HEK293 (cell line): ENCODE measurements around the gene OAF.
"Not testable (repeated sequence)": the region's sequence is repeated elsewhere in the genome, so short reads cannot be mapped to it uniquely, and the experiment has no call there.

Source experiments
- CTCF ChIA-PET: fragments of 350-600 bp; formaldehyde crosslinking; extraction: SDS; loops from one replicate; lab custom pipeline; 2021; ENCODE audit warnings: antibody characterized with exemption; lab: Yijun Ruan, JAX
- POLR2A ChIA-PET: fragments of 300-600 bp; formaldehyde crosslinking; extraction: SDS; loops from one replicate; lab custom pipeline; 2020; ENCODE audit warnings: antibody characterized with exemption, inconsistent platforms; lab: Yijun Ruan, JAX
- H3K27ac ChIP-seq: fragments of 200-500 bp; sonication (Bioruptor generic); 2 replicates; pipeline ENCODE4 v1.5.1; 2014; ENCODE audit warnings: low read depth, low read length, control low read depth, inconsistent platforms; ENCODE audit errors: extremely low read depth
- H3K36me3 ChIP-seq, 2 experiments: fragments of 200-500 bp in 1 of 2; sonication (Bioruptor generic) in 1 of 2; 1 replicate in 1 of 2; 2 replicates in 1 of 2; pipeline ENCODE4 v1.5.1; 2014 to 2017; ENCODE audit warnings: inconsistent platforms in 2 of 2, low read length in 2 of 2; ENCODE audit not compliant: control insufficient read depth in 2 of 2, insufficient read depth in 1 of 2
- H3K4me1 ChIP-seq: fragments of 200-500 bp; sonication (Bioruptor generic); 2 replicates; pipeline ENCODE4 v1.5.1; 2014; ENCODE audit warnings: mild to moderate bottlenecking, low read length, inconsistent platforms; ENCODE audit not compliant: control insufficient read depth, insufficient read depth
- H3K4me3 ChIP-seq: 2 replicates; pipeline ENCODE4 v1.5.1; 2011; ENCODE audit warnings: low read depth, mild to moderate bottlenecking, control low read depth, low read length, moderate library complexity
- H3K9me3 ChIP-seq: fragments of 200-500 bp; sonication (Bioruptor generic); 2 replicates; pipeline ENCODE4 v1.5.1; 2014; ENCODE audit warnings: low read depth, low read length, inconsistent platforms; ENCODE audit not compliant: control insufficient read depth, insufficient read depth
- GFI1B ChIP-seq: fragments of 450-650 bp; formaldehyde crosslinking; IDR thresholded peaks from 2 replicates; pipeline ENCODE4 v1.5.1; 2016; ENCODE audit warnings: missing biosample characterization, missing genetic modification characterization
- GLIS1 ChIP-seq: fragments of 450-650 bp; formaldehyde crosslinking; IDR thresholded peaks from 2 replicates; pipeline ENCODE4 v1.5.1; 2016; ENCODE audit warnings: missing biosample characterization, missing genetic modification characterization
- HOXA7 ChIP-seq: sonication (generic); formaldehyde crosslinking; IDR thresholded peaks from 2 replicates; pipeline ENCODE4 v1.8.1; 2022; ENCODE audit warnings: missing genetic modification reagents, borderline replicate concordance
- HOXC10 ChIP-seq: sonication (generic); formaldehyde crosslinking; IDR thresholded peaks from 2 replicates; pipeline ENCODE4 v1.8.1; 2023; ENCODE audit warnings: mild to moderate bottlenecking, missing genetic modification reagents
- KLF10 ChIP-seq: fragments of 450-650 bp; IDR thresholded peaks from 2 replicates; pipeline ENCODE4 v1.5.1; 2018; ENCODE audit warnings: missing biosample characterization, mild to moderate bottlenecking, missing genetic modification characterization
- KLF16 ChIP-seq: fragments of 450-650 bp; formaldehyde crosslinking; IDR thresholded peaks from 2 replicates; pipeline ENCODE4 v1.5.1; 2017; ENCODE audit warnings: missing biosample characterization, missing genetic modification characterization
- PRDM1 ChIP-seq: fragments of 450-650 bp; formaldehyde crosslinking; IDR thresholded peaks from 2 replicates; pipeline ENCODE4; 2016; ENCODE audit warnings: missing biosample characterization, missing genetic modification characterization
- YY2 ChIP-seq: fragments of 450-650 bp; formaldehyde crosslinking; IDR thresholded peaks from 2 replicates; pipeline ENCODE4 v1.5.1; 2016; ENCODE audit warnings: missing biosample characterization, missing genetic modification characterization
- ZNF121 ChIP-seq: fragments of 450-650 bp; formaldehyde crosslinking; IDR thresholded peaks from 2 replicates; pipeline ENCODE4 v1.5.1; 2016; ENCODE audit warnings: missing biosample characterization, missing genetic modification characterization
- ZNF140 ChIP-seq: fragments of 450-650 bp; formaldehyde crosslinking; IDR thresholded peaks from 2 replicates; pipeline ENCODE4 v1.5.1; 2016; ENCODE audit warnings: missing biosample characterization, missing genetic modification characterization
- ZNF184 ChIP-seq: fragments of 450-650 bp; IDR thresholded peaks from 2 replicates; pipeline ENCODE4 v1.5.1; 2018; ENCODE audit warnings: missing biosample characterization, mild to moderate bottlenecking, missing genetic modification characterization
- ZNF266 ChIP-seq: fragments of 450-650 bp; formaldehyde crosslinking; IDR thresholded peaks from 2 replicates; pipeline ENCODE4 v1.5.1; 2016; ENCODE audit warnings: missing biosample characterization, missing genetic modification characterization, low read depth
- ZNF423 ChIP-seq: fragments of 450-650 bp; formaldehyde crosslinking; IDR thresholded peaks from 2 replicates; pipeline ENCODE4 v1.5.1; 2016; ENCODE audit warnings: missing biosample characterization, missing genetic modification characterization
- ZNF426 ChIP-seq: fragments of 450-650 bp; formaldehyde crosslinking; IDR thresholded peaks from 2 replicates; pipeline ENCODE4 v1.5.1; 2017; ENCODE audit warnings: missing biosample characterization, missing genetic modification characterization, mild to moderate bottlenecking, inconsistent platforms, moderate library complexity
- ZNF433 ChIP-seq: fragments of 450-650 bp; formaldehyde crosslinking; IDR thresholded peaks from 2 replicates; pipeline ENCODE4 v1.5.1; 2016; ENCODE audit warnings: missing biosample characterization, missing genetic modification characterization, low read depth
- ZNF544 ChIP-seq: fragments of 450-650 bp; formaldehyde crosslinking; IDR thresholded peaks from 2 replicates; pipeline ENCODE4 v1.5.0; 2017; ENCODE audit warnings: missing biosample characterization, missing genetic modification characterization
- ZNF549 ChIP-seq: fragments of 450-650 bp; IDR thresholded peaks from 2 replicates; pipeline ENCODE4 v1.5.1; 2018; ENCODE audit warnings: missing biosample characterization, missing genetic modification characterization, mild to moderate bottlenecking, inconsistent platforms, moderate library complexity
- TF ChIP-seq, protein P1 (sequence below): fragments of 450-650 bp; formaldehyde crosslinking; IDR thresholded peaks from 2 replicates; pipeline ENCODE4 v1.5.1; 2017; ENCODE audit warnings: missing biosample characterization, missing genetic modification characterization
- TF ChIP-seq, protein P2 (sequence below): fragments of 450-650 bp; formaldehyde crosslinking; IDR thresholded peaks from 2 replicates; pipeline ENCODE4 v1.5.1; 2017; ENCODE audit warnings: missing biosample characterization, mild to moderate bottlenecking, missing genetic modification characterization, moderate library complexity
- TF ChIP-seq, protein P3 (sequence below): fragments of 450-650 bp; formaldehyde crosslinking; IDR thresholded peaks from 2 replicates; pipeline ENCODE4 v1.5.1; 2016; ENCODE audit warnings: missing biosample characterization, missing genetic modification characterization

OAF gene

DNA sequence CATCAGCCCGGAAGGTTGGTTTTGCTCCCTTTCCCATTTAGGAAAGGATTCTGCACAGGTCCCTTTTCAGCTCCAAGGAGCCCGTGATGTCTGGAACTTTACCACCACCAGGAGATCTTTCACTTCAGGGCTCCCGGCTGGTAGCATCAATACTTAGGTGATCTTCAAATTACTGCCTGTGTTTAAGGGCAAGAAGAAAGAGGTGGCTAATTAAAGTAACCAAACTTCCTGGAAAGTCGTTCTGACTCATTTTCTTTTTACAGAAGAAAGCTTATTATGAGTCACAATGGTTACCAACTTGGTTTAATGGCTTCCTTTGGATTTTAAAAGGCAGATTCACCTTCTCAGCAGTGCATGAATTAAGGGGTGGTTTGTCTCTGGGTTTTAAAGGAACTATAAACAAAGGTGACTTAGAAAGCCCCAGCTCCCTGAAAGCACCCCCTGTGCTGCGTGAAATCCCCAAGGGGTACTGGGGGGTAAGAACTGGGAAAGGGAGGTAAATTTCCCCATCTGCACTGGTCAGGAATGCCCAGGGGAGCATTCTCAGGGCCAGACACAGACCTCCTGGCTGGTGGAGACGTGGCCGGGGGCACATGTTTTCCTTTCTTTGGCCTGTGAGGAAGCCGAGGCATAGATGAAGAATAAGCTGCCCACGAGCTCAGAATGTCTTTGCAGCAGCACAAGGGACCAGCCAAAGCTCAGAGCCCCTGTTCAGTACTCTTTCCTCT, 37.9 kb downstream of the OAF start (continued):
- TF ChIP-seq, protein P1, sequence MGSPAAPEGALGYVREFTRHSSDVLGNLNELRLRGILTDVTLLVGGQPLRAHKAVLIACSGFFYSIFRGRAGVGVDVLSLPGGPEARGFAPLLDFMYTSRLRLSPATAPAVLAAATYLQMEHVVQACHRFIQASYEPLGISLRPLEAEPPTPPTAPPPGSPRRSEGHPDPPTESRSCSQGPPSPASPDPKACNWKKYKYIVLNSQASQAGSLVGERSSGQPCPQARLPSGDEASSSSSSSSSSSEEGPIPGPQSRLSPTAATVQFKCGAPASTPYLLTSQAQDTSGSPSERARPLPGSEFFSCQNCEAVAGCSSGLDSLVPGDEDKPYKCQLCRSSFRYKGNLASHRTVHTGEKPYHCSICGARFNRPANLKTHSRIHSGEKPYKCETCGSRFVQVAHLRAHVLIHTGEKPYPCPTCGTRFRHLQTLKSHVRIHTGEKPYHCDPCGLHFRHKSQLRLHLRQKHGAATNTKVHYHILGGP, result peak; percentile 80
- TF ChIP-seq KLF10 (no peak), HOXC10 (CRISPR knock-in tag) (no peak), GFI1B (no peak), ZNF184 (0 out of 2 replicates have a peak, but pooled peaks have one; percentile 18)
- TF ChIP-seq, all 188 proteins: peak for 5

DNA sequence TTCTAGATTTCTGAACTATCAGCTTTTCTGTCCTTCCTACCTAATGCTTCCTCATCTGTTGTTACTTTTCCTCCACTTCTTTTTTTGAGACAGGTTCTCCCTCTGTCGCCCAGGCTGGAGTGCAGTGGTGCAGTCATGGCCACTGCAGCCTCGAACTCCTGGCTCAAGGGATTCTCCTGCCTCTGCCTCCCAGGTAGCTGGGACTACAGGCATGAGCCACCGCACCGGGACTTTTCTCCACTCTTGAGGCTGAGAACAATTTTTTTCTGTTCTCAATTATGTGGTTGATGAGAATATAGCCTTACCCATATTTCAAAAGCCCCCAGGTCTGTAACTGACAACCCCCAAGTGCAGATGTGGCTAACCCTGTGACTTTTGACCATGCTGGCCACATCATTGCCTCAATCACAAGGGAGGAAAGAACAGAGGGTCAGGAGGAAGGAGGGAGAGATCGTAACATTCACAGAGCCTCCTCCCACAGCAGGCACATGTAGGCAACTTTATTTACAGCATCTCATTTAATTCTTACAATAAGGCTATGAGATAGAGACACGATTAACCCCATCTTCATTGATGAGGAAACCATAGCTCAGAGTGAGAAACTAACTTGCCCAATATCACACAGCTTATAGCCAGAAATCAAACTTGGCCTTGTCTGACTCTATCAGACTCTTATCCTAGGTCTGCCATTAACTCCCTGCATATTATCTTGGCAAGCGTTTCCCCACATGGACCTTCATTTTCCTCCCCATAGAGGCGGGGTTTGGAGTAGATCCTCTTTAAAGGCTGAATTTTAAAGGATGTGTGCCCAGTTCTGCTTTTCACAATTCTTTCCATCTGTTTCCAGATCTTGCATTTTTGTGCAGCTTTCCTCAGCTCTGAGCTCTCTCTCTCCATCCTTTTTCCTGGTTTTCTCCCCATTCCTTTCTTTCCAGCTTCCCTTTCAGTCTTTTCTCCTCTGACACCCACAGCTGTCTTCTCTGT, 38.7 kb downstream of the OAF start:
- no peak overlapping the region for H3K4me3 ChIP-seq

DNA sequence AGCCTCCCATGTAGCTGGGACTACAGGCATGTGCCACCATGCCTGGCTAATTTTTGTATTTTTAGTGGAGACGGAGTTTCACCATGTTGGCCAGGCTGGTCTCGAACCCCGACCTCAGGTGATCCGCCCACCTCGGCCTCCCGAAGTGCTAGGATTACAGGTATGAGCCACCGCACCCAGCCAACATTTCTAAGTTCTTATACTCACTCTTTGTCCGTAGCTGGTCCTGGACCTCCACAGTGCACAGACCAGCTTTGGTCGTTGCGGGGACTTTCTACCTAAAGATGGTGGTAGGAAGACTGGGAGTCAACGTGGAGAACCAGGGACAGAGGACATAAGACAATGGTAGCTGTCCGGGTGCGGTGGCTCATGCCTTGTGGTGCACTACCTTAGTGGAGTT, 42.5 kb downstream of the OAF start:
- H3K36me3 ChIP-seq, H3K9me3 ChIP-seq, H3K4me3 ChIP-seq, H3K4me1 ChIP-seq, H3K27ac ChIP-seq, POLR2A ChIA-PET: not testable (repeated sequence)
- CTCF ChIA-PET, result interaction anchor here (2.4 kb wide), 1 partner anchor 47 kb away, joined by 5 read pairs; no protein-coding TSS in a partner anchor

More for the DNA sequence above, 38.7 kb downstream of the OAF start:
- H3K4me1 ChIP-seq, result no peaks in the 10 kb centered on the region
- H3K9me3 ChIP-seq, result no peaks in the 10 kb centered on the region
- TF ChIP-seq PRDM1 (peak; percentile 42; the same call in 1 of the 2 replicates), ZNF140 (tag by site-specific recombination) (no peak)
- H3K27ac ChIP-seq, result no peak overlapping the region
- no peaks in the 10 kb centered on the region for H3K36me3 ChIP-seq
- ChIA-PET POLR2A (no interaction called here), CTCF (interaction anchor here (1.0 to 4.0 kb wide), 4 partner anchors 9 to 51 kb away, joined by 3 to 19 read pairs (median 8); no protein-coding TSS in a partner anchor)

DNA sequence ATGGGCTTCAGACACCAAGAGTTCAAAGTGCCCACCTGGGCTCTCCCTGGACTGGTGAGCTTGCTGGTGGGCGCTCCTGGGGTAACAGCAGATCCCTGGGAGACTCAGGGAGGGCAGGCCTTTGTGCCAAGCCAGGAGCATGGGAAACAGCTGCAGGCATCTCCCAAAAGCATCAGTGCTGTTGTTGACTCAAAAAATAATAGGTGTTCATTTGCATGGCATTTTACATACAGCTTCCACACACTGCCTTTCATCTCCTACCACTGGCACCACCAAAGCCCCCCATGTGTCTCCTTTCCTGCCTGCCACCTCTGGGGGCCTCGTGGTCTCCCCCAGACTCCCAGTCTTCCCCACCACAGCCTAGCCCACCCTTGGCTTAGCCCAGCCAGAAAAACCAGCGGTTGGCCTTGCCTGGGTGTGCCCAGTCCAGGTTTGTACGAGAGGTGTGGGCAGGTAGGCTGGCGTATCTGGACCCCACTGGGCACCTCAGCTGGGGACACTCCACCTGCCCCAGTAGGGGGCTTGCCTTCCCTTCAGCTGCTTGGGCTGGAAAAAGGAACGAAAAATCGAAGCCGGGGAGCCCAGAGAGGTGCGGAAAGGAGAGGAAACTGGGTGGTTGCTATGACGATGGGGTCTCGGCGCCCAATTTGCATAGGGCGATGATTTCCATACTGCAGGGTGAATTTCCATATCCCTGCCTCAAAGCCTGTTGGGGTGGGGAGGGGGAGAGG, 44.1 kb downstream of the OAF start:
- CTCF ChIA-PET, result interaction anchor here (2.4 kb wide), 1 partner anchor 45 kb away, joined by 5 read pairs; no protein-coding TSS in a partner anchor
- H3K36me3 ChIP-seq, result no peaks in the 10 kb centered on the region
- TF ChIP-seq ZNF266 (tag by site-specific recombination), result no peak
- TF ChIP-seq, protein P2, sequence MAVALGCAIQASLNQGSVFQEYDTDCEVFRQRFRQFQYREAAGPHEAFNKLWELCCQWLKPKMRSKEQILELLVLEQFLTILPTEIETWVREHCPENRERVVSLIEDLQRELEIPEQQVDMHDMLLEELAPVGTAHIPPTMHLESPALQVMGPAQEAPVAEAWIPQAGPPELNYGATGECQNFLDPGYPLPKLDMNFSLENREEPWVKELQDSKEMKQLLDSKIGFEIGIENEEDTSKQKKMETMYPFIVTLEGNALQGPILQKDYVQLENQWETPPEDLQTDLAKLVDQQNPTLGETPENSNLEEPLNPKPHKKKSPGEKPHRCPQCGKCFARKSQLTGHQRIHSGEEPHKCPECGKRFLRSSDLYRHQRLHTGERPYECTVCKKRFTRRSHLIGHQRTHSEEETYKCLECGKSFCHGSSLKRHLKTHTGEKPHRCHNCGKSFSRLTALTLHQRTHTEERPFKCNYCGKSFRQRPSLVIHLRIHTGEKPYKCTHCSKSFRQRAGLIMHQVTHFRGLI (tag by site-specific recombination), result peak; percentile 94
- TF ChIP-seq, all 188 proteins: peak for 1
- H3K27ac ChIP-seq, result no peak overlapping the region
- no peaks in the 10 kb centered on the region for H3K9me3 ChIP-seq
- no peak overlapping the region for H3K4me3 ChIP-seq
- POLR2A ChIA-PET, result no interaction called here
- H3K4me1 ChIP-seq, result no peaks in the 10 kb centered on the region

DNA sequence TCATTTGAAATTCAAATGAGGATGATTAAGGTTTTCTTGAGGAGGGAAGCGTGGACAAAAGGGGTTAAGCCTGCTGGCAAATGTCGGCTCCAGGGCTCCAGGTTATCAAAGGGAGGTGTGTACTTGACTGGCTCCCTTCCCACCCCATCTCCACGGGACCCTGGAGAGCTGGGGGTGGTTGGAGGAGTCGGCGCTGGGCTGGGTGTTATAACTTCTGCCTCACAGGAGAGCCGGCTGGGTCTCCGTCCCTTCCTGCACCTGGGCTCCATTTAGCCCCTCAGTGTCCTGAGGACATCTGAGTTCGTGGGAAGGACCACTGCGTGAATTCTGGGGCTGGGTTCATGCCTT, 44.7 kb downstream of the OAF start:
- Histone ChIP-seq H3K4me1 (no peaks in the 10 kb centered on the region), H3K9me3 (no peaks in the 10 kb centered on the region), H3K36me3 (no peaks in the 10 kb centered on the region), H3K4me3 (no peak overlapping the region), H3K27ac (no peak overlapping the region)
- ChIA-PET CTCF (no interaction called here), POLR2A (no interaction called here)
- TF ChIP-seq ZNF549 (tag by site-specific recombination) (no peak), ZNF423 (tag by site-specific recombination) (no peak), HOXA7 (CRISPR knock-in tag) (no peak), ZNF433 (no peak), GLIS1 (no peak), ZNF121 (tag by site-specific recombination) (no peak), KLF16 (no peak), YY2 (tag by site-specific recombination) (no peak), ZNF426 (tag by site-specific recombination) (no peak), ZNF544 (no peak)
- TF ChIP-seq, protein P3, sequence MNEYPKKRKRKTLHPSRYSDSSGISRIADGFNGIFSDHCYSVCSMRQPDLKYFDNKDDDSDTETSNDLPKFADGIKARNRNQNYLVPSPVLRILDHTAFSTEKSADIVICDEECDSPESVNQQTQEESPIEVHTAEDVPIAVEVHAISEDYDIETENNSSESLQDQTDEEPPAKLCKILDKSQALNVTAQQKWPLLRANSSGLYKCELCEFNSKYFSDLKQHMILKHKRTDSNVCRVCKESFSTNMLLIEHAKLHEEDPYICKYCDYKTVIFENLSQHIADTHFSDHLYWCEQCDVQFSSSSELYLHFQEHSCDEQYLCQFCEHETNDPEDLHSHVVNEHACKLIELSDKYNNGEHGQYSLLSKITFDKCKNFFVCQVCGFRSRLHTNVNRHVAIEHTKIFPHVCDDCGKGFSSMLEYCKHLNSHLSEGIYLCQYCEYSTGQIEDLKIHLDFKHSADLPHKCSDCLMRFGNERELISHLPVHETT (tag by site-specific recombination), result no peak
